H9 (cell line): Measurements from ENCODE around the gene TMC1. TPM values are rescaled to one million over a fixed set of nuclear protein-coding genes. Genes with fewer than 3 reads are reported as not detected.

Experiments used
- DNase-seq: peaks from one replicate; pipeline ENCODE4 v3.0.0-alpha.2; 2017
- H2AFZ ChIP-seq: one replicate; pipeline ENCODE4 v1.6.1; 2013; ENCODE audit warnings: mild to moderate bottlenecking, low read length, control low read depth, moderate library complexity
- H2AK5ac ChIP-seq: 2 replicates; pipeline ENCODE4 v1.6.1; 2013; ENCODE audit warnings: low read length, control low read depth, mixed read lengths; ENCODE audit not compliant: insufficient read length
- H2BK120ac ChIP-seq: one replicate; pipeline ENCODE4 v1.6.1; 2013; ENCODE audit warnings: low read depth, mild to moderate bottlenecking, low read length, control low read depth, inconsistent platforms; ENCODE audit not compliant: poor library complexity, severe bottlenecking
- H2BK12ac ChIP-seq: 2 replicates; pipeline ENCODE4 v1.6.1; 2013; ENCODE audit warnings: low read length, control low read depth, mixed read lengths, low read depth; ENCODE audit not compliant: insufficient read length
- H2BK15ac ChIP-seq: 2 replicates; pipeline ENCODE4 v1.6.1; 2013; ENCODE audit warnings: low read depth, low read length, control low read depth
- H2BK20ac ChIP-seq: one replicate; pipeline ENCODE4 v1.6.1; 2013; ENCODE audit warnings: low read depth, mild to moderate bottlenecking, low read length, control low read depth, inconsistent platforms; ENCODE audit not compliant: poor library complexity, severe bottlenecking
- H2BK5ac ChIP-seq: 2 replicates; pipeline ENCODE4 v1.6.1; 2013; ENCODE audit warnings: low read length, control low read depth, mixed read lengths; ENCODE audit not compliant: insufficient read length
- H3K14ac ChIP-seq: 2 replicates; pipeline ENCODE4 v1.6.1; 2013; ENCODE audit warnings: low read length, control low read depth; ENCODE audit not compliant: insufficient read depth
- H3K18ac ChIP-seq: 2 replicates; pipeline ENCODE4 v1.6.1; 2013; ENCODE audit warnings: low read depth, mild to moderate bottlenecking, mixed read lengths, low read length, control low read depth; ENCODE audit not compliant: insufficient read length
- H3K23ac ChIP-seq: 2 replicates; pipeline ENCODE4 v1.6.1; 2013; ENCODE audit warnings: low read length, control low read depth, mixed read lengths, low read depth; ENCODE audit not compliant: insufficient read length
- H3K23me2 ChIP-seq: 2 replicates; pipeline ENCODE4 v1.6.1; 2013; ENCODE audit warnings: low read depth, mild to moderate bottlenecking, mixed read lengths, low read length, control low read depth; ENCODE audit not compliant: insufficient read length, poor library complexity, severe bottlenecking
- H3K27ac ChIP-seq: 2 replicates; pipeline ENCODE4 v1.5.1; 2013; ENCODE audit warnings: low read length, control low read depth, mixed read lengths, low read depth; ENCODE audit not compliant: insufficient read length
- H3K27me3 ChIP-seq: 2 replicates; pipeline ENCODE4 v1.6.1; 2013; ENCODE audit warnings: low read length, control low read depth, inconsistent platforms; ENCODE audit not compliant: insufficient read depth
- H3K4ac ChIP-seq: 2 replicates; pipeline ENCODE4 v1.6.1; 2013; ENCODE audit warnings: low read depth, mild to moderate bottlenecking, control low read depth, inconsistent platforms, low read length, moderate library complexity
- H3K4me1 ChIP-seq: 2 replicates; pipeline ENCODE4 v1.6.1; 2013; ENCODE audit warnings: low read length, control low read depth, inconsistent platforms; ENCODE audit not compliant: insufficient read depth
- H3K4me2 ChIP-seq: 2 replicates; pipeline ENCODE4 v1.6.1; 2013; ENCODE audit warnings: low read length, control low read depth, mixed read lengths; ENCODE audit not compliant: insufficient read length, insufficient read depth
- H3K56ac ChIP-seq: 2 replicates; pipeline ENCODE4 v1.6.1; 2013; ENCODE audit warnings: low read depth, mild to moderate bottlenecking, mixed read lengths, low read length, control low read depth; ENCODE audit not compliant: insufficient read length
- H3K79me1 ChIP-seq: 2 replicates; pipeline ENCODE4 v1.6.1; 2013; ENCODE audit warnings: low read depth, mild to moderate bottlenecking, moderate library complexity, low read length, control low read depth, inconsistent platforms; ENCODE audit not compliant: insufficient read depth, poor library complexity, severe bottlenecking
- H3K79me2 ChIP-seq: 2 replicates; pipeline ENCODE4 v1.6.1; 2013; ENCODE audit warnings: low read length, control low read depth, inconsistent platforms; ENCODE audit not compliant: insufficient read depth
- H3K9ac ChIP-seq: 2 replicates; pipeline ENCODE4 v1.6.1; 2013; ENCODE audit warnings: low read length, control low read depth, mixed read lengths; ENCODE audit not compliant: insufficient read length; ENCODE audit errors: extremely low read depth
- H3K9me3 ChIP-seq: one replicate; pipeline ENCODE4 v1.6.1; 2013; ENCODE audit warnings: low read depth, low read length, inconsistent platforms; ENCODE audit not compliant: control insufficient read depth
- H3T11ph ChIP-seq: one replicate; pipeline ENCODE4 v1.6.1; 2013; ENCODE audit warnings: mild to moderate bottlenecking, low read length, control low read depth, inconsistent platforms
- H4K20me1 ChIP-seq: one replicate; pipeline ENCODE4 v1.6.1; 2013; ENCODE audit not compliant: control insufficient read depth, insufficient read length, insufficient read depth
- H4K5ac ChIP-seq: 2 replicates; pipeline ENCODE4 v1.6.1; 2013; ENCODE audit warnings: low read depth, mild to moderate bottlenecking, mixed read lengths, low read length, control low read depth; ENCODE audit not compliant: insufficient read length
- H4K8ac ChIP-seq: replicated peaks from 2 replicates; pipeline ENCODE4 v1.6.1; 2013; ENCODE audit warnings: low read length, control low read depth, mixed read lengths, low read depth; ENCODE audit not compliant: insufficient read length
- H4K91ac ChIP-seq: 2 replicates; pipeline ENCODE4 v1.6.1; 2013; ENCODE audit warnings: low read depth, mild to moderate bottlenecking, moderate library complexity, mixed read lengths, low read length, control low read depth; ENCODE audit not compliant: insufficient read length
- H3K27ac Mint-ChIP-seq, 3 experiments: 2 replicates in 2 of 3; 3 replicates in 1 of 3; pipeline ENCODE4 v1.8.0; 2020 to 2021; ENCODE audit warnings: mixed read lengths in 3 of 3, mild to moderate bottlenecking in 1 of 3, moderate library complexity in 1 of 3
- H3K27me3 Mint-ChIP-seq: 2 replicates; pipeline ENCODE4 v1.8.0; 2021; ENCODE audit warnings: low read depth, mild to moderate bottlenecking, moderate library complexity, mixed read lengths
- H3K36me3 Mint-ChIP-seq, 3 experiments: 2 replicates in 2 of 3; 3 replicates in 1 of 3; pipeline ENCODE4 v1.8.0; 2020 to 2021; ENCODE audit warnings: low read depth in 3 of 3, mixed read lengths in 3 of 3; ENCODE audit not compliant: insufficient read depth in 1 of 3
- H3K4me1 Mint-ChIP-seq, 2 experiments: 2 replicates each; pipeline ENCODE4 v1.8.0; 2020; ENCODE audit warnings: mixed read lengths in 2 of 2
- H3K4me3 Mint-ChIP-seq, 2 experiments: 2 replicates in 1 of 2; 3 replicates in 1 of 2; pipeline ENCODE4 v1.8.0; 2020 to 2021; ENCODE audit warnings: mild to moderate bottlenecking in 2 of 2, mixed read lengths in 2 of 2, moderate library complexity in 1 of 2
- H3K9me3 Mint-ChIP-seq, 2 experiments: 2 replicates in 1 of 2; 3 replicates in 1 of 2; pipeline ENCODE4 v1.8.0; 2020; ENCODE audit warnings: mild to moderate bottlenecking in 2 of 2, mixed read lengths in 2 of 2, moderate library complexity in 1 of 2
- WGBS: extraction: QIAGEN DNeasy Blood & Tissue Kit; methylation state at CpG from one replicate; pipeline ENCODE4 v1.1.7; 2013; ENCODE audit warnings: missing lambda C conversion rate, low lambda C conversion rate, mixed read lengths; ENCODE audit not compliant: insufficient read length; ENCODE audit errors: extremely low coverage; 5-methylcytosine and 5-hydroxymethylcytosine counted together
- total RNA-seq: library from RNA; stranded (reverse); gene quantifications from 2 replicates; pipeline ENCODE4 v1.2.1, GENCODE V29; 2021
- TF ChIP-seq, protein P1 (sequence below): fragments of 200-600 bp; sonication (generic); conservative IDR thresholded peaks from 3 replicates; pipeline ENCODE4 v1.8.0; 2021; ENCODE audit warnings: antibody characterized with exemption, mild to moderate bottlenecking

TMC1 gene
- total RNA-seq, 1 experiment from 2014 or later = 2.4 TPM

DNA sequence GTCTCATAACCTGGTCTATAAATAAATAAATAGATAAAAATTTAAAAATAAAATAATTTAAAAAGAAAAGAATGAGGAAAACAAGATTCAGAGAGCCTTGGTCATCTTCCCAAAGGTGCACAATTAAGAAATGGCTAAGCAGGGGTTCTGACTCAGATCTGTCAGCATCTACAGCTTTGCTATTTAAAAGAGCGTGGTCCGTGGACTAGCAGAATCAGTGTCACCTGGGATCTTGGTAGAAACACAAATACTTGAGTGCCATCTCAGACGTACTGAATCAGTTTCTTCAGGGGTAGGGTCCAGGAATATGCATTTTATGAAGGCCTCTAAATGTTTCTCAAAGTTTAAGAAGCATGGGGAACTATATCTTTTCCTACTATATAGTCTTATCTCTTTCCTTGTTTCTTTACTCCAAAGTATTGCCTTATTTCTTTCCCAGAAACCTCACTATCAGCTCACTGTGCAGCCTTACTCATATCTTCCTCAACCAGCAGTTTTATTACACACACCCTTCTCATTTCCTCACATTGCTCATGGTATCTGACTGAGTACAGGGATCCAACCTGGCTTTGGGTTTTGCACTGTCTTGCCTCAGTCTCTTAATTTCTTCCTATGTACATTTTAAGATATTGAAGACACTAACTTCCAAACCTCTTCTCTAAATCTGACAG lies 58.6 kb downstream of the TMC1 start:
- no peaks in the 10 kb centered on the region for H3K36me3 Mint-ChIP-seq
- no peaks in the 10 kb centered on the region for H4K20me1 ChIP-seq
- peaks cover 3 to 9% of the 10 kb centered on the region in 2 experiments; a peak in 1 of 4 replicates for H3K4me1 Mint-ChIP-seq
- WGBS = no CpG with 5 or more reads among the region's 3 CpGs
- no peaks in the 10 kb centered on the region for H3K9me3 ChIP-seq
- H3K27me3 ChIP-seq = no peaks in the 10 kb centered on the region
- no peak overlapping the region for H2AFZ ChIP-seq
- no peak overlapping the region for H2BK5ac ChIP-seq
- no peaks in the 10 kb centered on the region for H3K79me1 ChIP-seq
- H3K23ac ChIP-seq = no peak overlapping the region
- no peak overlapping the region for H3K14ac ChIP-seq
- no peak overlapping the region for H3K18ac ChIP-seq
- no peak for DNase-seq
- no peak overlapping the region for H2BK12ac ChIP-seq
- H4K5ac ChIP-seq = no peak overlapping the region
- no peak overlapping the region for H2AK5ac ChIP-seq
- H3K4me2 ChIP-seq = no peak overlapping the region
- no peaks in the 10 kb centered on the region for H3K9me3 Mint-ChIP-seq
- peak overlapping the region in 1 of 3 experiments; percentile 71; a peak in 1 of 7 replicates for H3K27ac Mint-ChIP-seq
- H2BK15ac ChIP-seq = no peak overlapping the region
- H3K23me2 ChIP-seq = no peaks in the 10 kb centered on the region
- H3K4me3 Mint-ChIP-seq = no peak overlapping the region
- H3K9ac ChIP-seq = no peak overlapping the region
- no peaks in the 10 kb centered on the region for H3K4me1 ChIP-seq
- no peak overlapping the region for H3K27ac ChIP-seq
- H3K79me2 ChIP-seq = no peaks in the 10 kb centered on the region
- H3T11ph ChIP-seq = no peak overlapping the region
- no peak overlapping the region for H2BK20ac ChIP-seq
- no peak overlapping the region for H4K91ac ChIP-seq
- H2BK120ac ChIP-seq = no peak overlapping the region
- no peak overlapping the region for H4K8ac ChIP-seq
- TF ChIP-seq, protein P1, sequence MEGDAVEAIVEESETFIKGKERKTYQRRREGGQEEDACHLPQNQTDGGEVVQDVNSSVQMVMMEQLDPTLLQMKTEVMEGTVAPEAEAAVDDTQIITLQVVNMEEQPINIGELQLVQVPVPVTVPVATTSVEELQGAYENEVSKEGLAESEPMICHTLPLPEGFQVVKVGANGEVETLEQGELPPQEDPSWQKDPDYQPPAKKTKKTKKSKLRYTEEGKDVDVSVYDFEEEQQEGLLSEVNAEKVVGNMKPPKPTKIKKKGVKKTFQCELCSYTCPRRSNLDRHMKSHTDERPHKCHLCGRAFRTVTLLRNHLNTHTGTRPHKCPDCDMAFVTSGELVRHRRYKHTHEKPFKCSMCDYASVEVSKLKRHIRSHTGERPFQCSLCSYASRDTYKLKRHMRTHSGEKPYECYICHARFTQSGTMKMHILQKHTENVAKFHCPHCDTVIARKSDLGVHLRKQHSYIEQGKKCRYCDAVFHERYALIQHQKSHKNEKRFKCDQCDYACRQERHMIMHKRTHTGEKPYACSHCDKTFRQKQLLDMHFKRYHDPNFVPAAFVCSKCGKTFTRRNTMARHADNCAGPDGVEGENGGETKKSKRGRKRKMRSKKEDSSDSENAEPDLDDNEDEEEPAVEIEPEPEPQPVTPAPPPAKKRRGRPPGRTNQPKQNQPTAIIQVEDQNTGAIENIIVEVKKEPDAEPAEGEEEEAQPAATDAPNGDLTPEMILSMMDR = no peak
- no peak overlapping the region for H3K4ac ChIP-seq
- no peak overlapping the region for H3K56ac ChIP-seq
- no peaks in the 10 kb centered on the region for H3K27me3 Mint-ChIP-seq
